Liver (tissue), 9 donors: Measurements from ENCODE around the gene PPFIBP1. TPM values are rescaled to one million over a fixed set of nuclear protein-coding genes. Genes with fewer than 3 reads are reported as not detected.
A peak's percentile ranks its signal among the peaks of the same experiment; 100 is the strongest.
"Not testable (repeated sequence)": the region's sequence is repeated elsewhere in the genome, so short reads cannot be mapped to it uniquely, and the experiment has no call there.

ENCODE experiments used
- DNase-seq: peaks from one replicate; pipeline ENCODE4 v3.0.0-alpha.2; 2017; ENCODE audit warnings: low spot score
- H3K27ac ChIP-seq, 2 donors: one replicate each; pipeline ENCODE4 v1.7.0; 2013; ENCODE audit warnings: inconsistent platforms in 2 of 2, low read length in 2 of 2, control low read depth in 1 of 2, low read depth in 1 of 2, mild to moderate bottlenecking in 1 of 2
- H3K27me3 ChIP-seq, 4 donors: one replicate each; pipeline versions ENCODE4 v1.6.1 to v1.7.0; 2013; ENCODE audit warnings: low read length in 3 of 4, inconsistent platforms in 1 of 4, mild to moderate bottlenecking in 1 of 4, moderate library complexity in 1 of 4; ENCODE audit not compliant: control insufficient read depth in 4 of 4, insufficient read depth in 4 of 4
- H3K36me3 ChIP-seq, 4 donors: one replicate each; pipeline versions ENCODE4 v1.6.1 to v1.7.0; 2013; ENCODE audit warnings: low read length in 3 of 4, mild to moderate bottlenecking in 3 of 4, low read depth in 1 of 4, moderate library complexity in 1 of 4; ENCODE audit not compliant: control insufficient read depth in 4 of 4, insufficient read depth in 3 of 4
- H3K4me1 ChIP-seq, 4 donors: one replicate each; pipeline versions ENCODE4 v1.6.1 to v1.7.0; 2013; ENCODE audit warnings: low read length in 3 of 4, mild to moderate bottlenecking in 3 of 4, moderate library complexity in 1 of 4; ENCODE audit not compliant: control insufficient read depth in 4 of 4, insufficient read depth in 4 of 4
- H3K4me3 ChIP-seq, 3 donors: one replicate each; pipeline versions ENCODE4 v1.6.1 to v1.7.0; 2013; ENCODE audit warnings: low read length in 3 of 3, control low read depth in 1 of 3, low read depth in 1 of 3, mild to moderate bottlenecking in 1 of 3
- H3K9ac ChIP-seq, 2 donors: one replicate each; pipeline ENCODE4 v1.7.0; 2013; ENCODE audit warnings: low read length in 2 of 2, mild to moderate bottlenecking in 2 of 2, moderate library complexity in 2 of 2, control low read depth in 1 of 2, low read depth in 1 of 2
- H3K9me3 ChIP-seq, 4 donors: one replicate each; pipeline versions ENCODE4 v1.6.1 to v1.7.0; 2013; ENCODE audit warnings: low read length in 3 of 4; ENCODE audit not compliant: control insufficient read depth in 4 of 4
- EGR1 ChIP-seq, 2 donors: IDR thresholded peaks; 2 replicates each; pipeline ENCODE4 v1.6.1; 2016 to 2018; ENCODE audit warnings: antibody characterized with exemption in 2 of 2, low read depth in 2 of 2
- FOXA1 ChIP-seq: IDR thresholded peaks from 2 replicates; pipeline ENCODE4 v1.6.1; 2016; ENCODE audit warnings: antibody characterized with exemption
- HNF4A ChIP-seq, 2 donors: conservative IDR thresholded peaks; 2 replicates each; pipeline ENCODE4 v1.6.1; 2016; ENCODE audit warnings: antibody characterized with exemption in 2 of 2, mild to moderate bottlenecking in 2 of 2
- JUND ChIP-seq, 2 donors: IDR thresholded peaks; 2 replicates each; pipeline ENCODE4 v1.6.1; 2016; ENCODE audit warnings: antibody characterized with exemption in 2 of 2
- NR2F2 ChIP-seq: IDR thresholded peaks from 2 replicates; pipeline ENCODE4 v1.6.1; 2016; ENCODE audit warnings: antibody characterized with exemption
- RAD21 ChIP-seq, 2 donors: IDR thresholded peaks; 2 replicates each; pipeline ENCODE4 v1.6.1; 2016; ENCODE audit warnings: antibody characterized with exemption in 2 of 2, mild to moderate bottlenecking in 2 of 2
- RXRA ChIP-seq, 2 donors: IDR thresholded peaks; 2 replicates each; pipeline ENCODE4 v1.6.1; 2017 to 2018; ENCODE audit warnings: antibody characterized with exemption in 2 of 2, mild to moderate bottlenecking in 1 of 2
- SP1 ChIP-seq: IDR thresholded peaks from 2 replicates; pipeline ENCODE4 v1.6.1; 2018; ENCODE audit warnings: antibody characterized with exemption, mild to moderate bottlenecking
- YY1 ChIP-seq: IDR thresholded peaks from 2 replicates; pipeline ENCODE4 v1.6.1; 2016; ENCODE audit warnings: antibody characterized with exemption, mild to moderate bottlenecking
- WGBS: extraction: QIAGEN DNeasy Blood & Tissue Kit; methylation state at CpG from one replicate; pipeline ENCODE4 v1.1.7; 2013; 5-methylcytosine and 5-hydroxymethylcytosine counted together
- polyA plus RNA-seq, 2 donors: library from polyadenylated mRNA; stranded (reverse) in 1 of 2; unstranded in 1 of 2; fragments of 200-250 nt in 1 of 2; fragments of >200 nt in 1 of 2; fragmentation: Nextera tagmentation in 1 of 2; extraction: Ambion mirVana in 1 of 2; gene quantifications; one replicate each; pipeline versions ENCODE4 v1.2.1 to v1.2.3, GENCODE V29; 2013 to 2015
- total RNA-seq, 2 donors: library from RNA; depleted of rRNA; stranded (reverse); fragments of >200 nt; gene quantifications; one replicate each; pipeline ENCODE4 v1.2.3, GENCODE V29; 2014
- TF ChIP-seq, protein P1 (sequence below): fragments of 150-350 bp; IDR thresholded peaks from 2 replicates; pipeline ENCODE4 v1.5.1; 2017; ENCODE audit warnings: improper control_type of control experiment, low read depth, low read length; ENCODE audit not compliant: missing input control
- TF ChIP-seq, protein P2 (sequence below): IDR thresholded peaks from 2 replicates; pipeline ENCODE4 v1.6.1; 2016; ENCODE audit warnings: antibody characterized with exemption
- donor health status: healthy.
- donor health status: healthy.
- donor health status: healthy.
- donor health status: healthy.
- donor health status: healthy.

The PPFIBP1 gene
- total and polyA plus RNA-seq, 4 donors: 10.5 to 65.8 (median 17.4) TPM

GRCh38 chr12:27631365-27631764 is 107.4 kb downstream of the PPFIBP1 start:
- H3K4me1 ChIP-seq: peaks cover 2 to 14% (median 5%) of the 10 kb centered on the region in 4 donors
- no peaks in the 10 kb centered on the region for H3K9me3 ChIP-seq
- 93% methylated on average over 5 of the region's 5 CpGs for WGBS
- no peak for TF ChIP-seq JUND (IDR thresholded peaks at IDR 0.05)
- no peak for TF ChIP-seq EGR1 (IDR thresholded peaks at IDR 0.05; ENCODE audit: low read depth in 2 of 2)
- TF ChIP-seq SP1: no peak
- H3K36me3 ChIP-seq: peaks cover 0 to 2% (median 0%) of the 10 kb centered on the region in 4 donors
- no peak overlapping the region for H3K9ac ChIP-seq
- no peak for DNase-seq
- H3K4me3 ChIP-seq: no peak overlapping the region
- H3K27ac ChIP-seq: no peak overlapping the region
- no peaks in the 10 kb centered on the region for H3K27me3 ChIP-seq

DNA sequence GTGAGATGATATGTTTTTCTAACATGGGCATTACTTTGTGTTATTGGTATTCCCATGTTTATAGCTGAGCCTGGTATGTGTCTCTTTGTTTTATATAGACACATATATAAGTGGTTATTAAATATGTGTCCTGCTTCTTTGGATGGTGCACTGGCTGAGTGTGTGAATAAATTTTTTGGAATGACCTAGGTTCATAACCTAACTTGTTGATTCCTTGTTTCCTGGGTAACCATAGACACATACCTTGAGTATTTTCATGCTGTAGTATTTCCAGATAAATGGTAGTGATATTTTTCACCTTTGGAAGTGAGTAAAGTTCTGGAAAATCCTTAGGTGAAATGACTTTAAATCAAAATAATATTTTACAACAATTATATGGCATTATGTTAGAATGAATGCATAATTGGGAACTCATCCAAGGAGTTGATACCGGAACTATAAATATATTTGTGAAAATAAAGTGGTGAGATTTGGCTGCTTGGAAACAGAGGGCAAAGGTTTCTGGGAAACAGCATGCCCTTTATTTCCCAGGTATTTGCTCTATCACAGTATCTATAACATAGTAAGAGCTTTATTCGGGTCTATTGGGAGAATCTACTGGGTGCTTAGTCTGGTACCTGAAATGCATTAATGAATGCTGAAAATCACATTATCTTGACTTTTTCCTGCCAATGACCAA is 107.9 kb downstream of the PPFIBP1 start:
- H3K27me3 ChIP-seq: no peaks in the 10 kb centered on the region
- peaks cover 0 to 2% (median 0%) of the 10 kb centered on the region in 4 donors for H3K36me3 ChIP-seq
- peaks cover 2 to 8% (median 5%) of the 10 kb centered on the region in 4 donors for H3K4me1 ChIP-seq
- no peak overlapping the region for H3K9ac ChIP-seq
- no peak overlapping the region for H3K27ac ChIP-seq
- no peak overlapping the region for H3K4me3 ChIP-seq
- DNase-seq: no peak
- peak in 1 of 2 donors; percentile 20 for TF ChIP-seq HNF4A (conservative IDR thresholded peaks at IDR 0.05)
- TF ChIP-seq, protein P1, sequence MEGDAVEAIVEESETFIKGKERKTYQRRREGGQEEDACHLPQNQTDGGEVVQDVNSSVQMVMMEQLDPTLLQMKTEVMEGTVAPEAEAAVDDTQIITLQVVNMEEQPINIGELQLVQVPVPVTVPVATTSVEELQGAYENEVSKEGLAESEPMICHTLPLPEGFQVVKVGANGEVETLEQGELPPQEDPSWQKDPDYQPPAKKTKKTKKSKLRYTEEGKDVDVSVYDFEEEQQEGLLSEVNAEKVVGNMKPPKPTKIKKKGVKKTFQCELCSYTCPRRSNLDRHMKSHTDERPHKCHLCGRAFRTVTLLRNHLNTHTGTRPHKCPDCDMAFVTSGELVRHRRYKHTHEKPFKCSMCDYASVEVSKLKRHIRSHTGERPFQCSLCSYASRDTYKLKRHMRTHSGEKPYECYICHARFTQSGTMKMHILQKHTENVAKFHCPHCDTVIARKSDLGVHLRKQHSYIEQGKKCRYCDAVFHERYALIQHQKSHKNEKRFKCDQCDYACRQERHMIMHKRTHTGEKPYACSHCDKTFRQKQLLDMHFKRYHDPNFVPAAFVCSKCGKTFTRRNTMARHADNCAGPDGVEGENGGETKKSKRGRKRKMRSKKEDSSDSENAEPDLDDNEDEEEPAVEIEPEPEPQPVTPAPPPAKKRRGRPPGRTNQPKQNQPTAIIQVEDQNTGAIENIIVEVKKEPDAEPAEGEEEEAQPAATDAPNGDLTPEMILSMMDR: no peak
- 15% methylated on average over 2 of the region's 2 CpGs for whole genome bisulfite sequencing
- no peaks in the 10 kb centered on the region for H3K9me3 ChIP-seq

DNA sequence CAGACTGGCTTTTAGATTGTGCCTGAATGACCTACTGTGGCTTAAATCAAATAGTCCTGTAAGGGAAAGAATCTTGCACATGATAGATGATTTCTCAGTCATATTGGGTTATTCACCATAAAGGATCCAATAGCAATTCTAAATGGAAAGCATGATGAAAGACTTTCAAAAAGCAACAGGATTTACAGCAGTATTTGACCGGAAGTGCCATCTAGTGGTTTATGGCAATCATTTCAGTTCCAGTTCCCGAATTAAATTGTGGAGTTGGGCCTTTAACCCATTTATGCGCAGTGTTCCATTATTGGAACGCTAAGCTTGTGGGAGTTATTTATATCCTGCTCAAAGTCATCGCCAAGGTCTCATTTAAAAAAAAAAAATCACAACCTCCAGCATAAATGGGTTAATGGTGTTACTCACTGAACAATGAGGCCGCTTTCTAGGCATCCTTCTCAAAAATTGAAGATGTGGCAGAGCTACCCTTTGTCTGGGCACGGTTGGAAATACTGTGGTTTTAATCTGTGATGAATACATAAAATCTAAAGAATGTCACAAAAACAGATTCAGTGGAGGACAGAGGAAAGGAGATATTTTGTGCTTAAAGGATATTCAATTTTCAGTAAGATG is 111.5 kb downstream of the PPFIBP1 start:
- Histone ChIP-seq H3K4me1 (peaks cover 5 to 18% (median 12%) of the 10 kb centered on the region in 4 donors), H3K4me3 (no peak overlapping the region), H3K9me3 (no peaks in the 10 kb centered on the region), H3K27me3 (no peaks in the 10 kb centered on the region), H3K27ac (no peak overlapping the region), H3K9ac (no peak overlapping the region), H3K36me3 (peaks cover 0 to 2% (median 0%) of the 10 kb centered on the region in 4 donors)
- no peak for DNase-seq
- TF ChIP-seq YY1 (peak; percentile 16), EGR1 (IDR thresholded peaks at IDR 0.05; ENCODE audit: low read depth in 2 of 2) (no peak), FOXA1 (no peak), NR2F2 (no peak), RXRA (IDR thresholded peaks at IDR 0.05) (peak; percentile 6 to 27), RAD21 (IDR thresholded peaks at IDR 0.05) (peak; percentile 90 to 93)
- TF ChIP-seq, protein P2, sequence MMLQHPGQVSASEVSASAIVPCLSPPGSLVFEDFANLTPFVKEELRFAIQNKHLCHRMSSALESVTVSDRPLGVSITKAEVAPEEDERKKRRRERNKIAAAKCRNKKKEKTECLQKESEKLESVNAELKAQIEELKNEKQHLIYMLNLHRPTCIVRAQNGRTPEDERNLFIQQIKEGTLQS: peak; percentile 78
- TF ChIP-seq, protein P1: peak; percentile 80
- 57% methylated on average over 7 of the region's 7 CpGs for WGBS

DNA sequence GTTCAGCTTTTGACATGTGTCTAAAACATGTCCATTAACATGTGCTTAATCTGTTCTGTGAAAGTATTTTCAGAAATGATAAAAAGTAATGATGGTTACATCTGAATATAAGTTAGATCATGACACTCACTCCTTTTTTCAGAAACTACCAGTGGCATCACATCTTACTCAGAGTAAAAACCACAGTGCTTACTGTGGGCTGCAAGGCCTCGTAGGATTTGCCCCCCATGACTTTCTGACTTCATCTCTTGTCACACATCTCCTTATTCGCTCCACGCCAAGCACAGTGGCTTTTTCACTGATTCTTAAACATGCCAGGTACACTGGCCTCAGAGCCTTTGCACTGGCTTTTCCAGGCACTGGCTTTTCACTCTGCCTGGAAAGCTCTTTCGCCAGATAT is 112.6 kb downstream of the PPFIBP1 start:
- 76% methylated on average over 4 of the region's 4 CpGs for WGBS
- not testable (repeated sequence) for H3K36me3 ChIP-seq, H3K9ac ChIP-seq, H3K27ac ChIP-seq, H3K4me3 ChIP-seq, DNase-seq, H3K9me3 ChIP-seq, H3K27me3 ChIP-seq
- peaks cover 5 to 18% (median 12%) of the 10 kb centered on the region in 4 donors for H3K4me1 ChIP-seq
